Measurements from ENCODE around the gene DAB1.

DNA sequence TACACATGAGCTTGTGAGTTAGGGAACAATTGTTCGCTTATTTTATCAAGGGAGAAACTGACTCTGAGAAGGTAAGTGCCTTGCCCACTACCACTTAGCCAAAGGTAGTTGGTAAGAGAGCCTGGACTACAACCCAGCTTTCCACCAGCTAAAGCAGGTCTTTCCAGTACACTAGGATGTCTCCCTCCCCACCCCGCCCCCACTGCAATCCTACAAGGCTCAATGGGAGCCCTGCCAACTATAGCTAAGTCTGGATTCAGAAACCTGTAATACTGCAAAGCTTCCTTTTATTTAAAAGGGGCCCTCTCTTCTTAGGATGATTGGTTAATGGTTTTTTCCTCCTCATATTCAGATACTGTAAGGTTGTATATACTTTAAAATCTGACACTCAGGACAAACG lies 356.0 kb downstream of the DAB1 start:
- TF ChIP-seq, protein P1, sequence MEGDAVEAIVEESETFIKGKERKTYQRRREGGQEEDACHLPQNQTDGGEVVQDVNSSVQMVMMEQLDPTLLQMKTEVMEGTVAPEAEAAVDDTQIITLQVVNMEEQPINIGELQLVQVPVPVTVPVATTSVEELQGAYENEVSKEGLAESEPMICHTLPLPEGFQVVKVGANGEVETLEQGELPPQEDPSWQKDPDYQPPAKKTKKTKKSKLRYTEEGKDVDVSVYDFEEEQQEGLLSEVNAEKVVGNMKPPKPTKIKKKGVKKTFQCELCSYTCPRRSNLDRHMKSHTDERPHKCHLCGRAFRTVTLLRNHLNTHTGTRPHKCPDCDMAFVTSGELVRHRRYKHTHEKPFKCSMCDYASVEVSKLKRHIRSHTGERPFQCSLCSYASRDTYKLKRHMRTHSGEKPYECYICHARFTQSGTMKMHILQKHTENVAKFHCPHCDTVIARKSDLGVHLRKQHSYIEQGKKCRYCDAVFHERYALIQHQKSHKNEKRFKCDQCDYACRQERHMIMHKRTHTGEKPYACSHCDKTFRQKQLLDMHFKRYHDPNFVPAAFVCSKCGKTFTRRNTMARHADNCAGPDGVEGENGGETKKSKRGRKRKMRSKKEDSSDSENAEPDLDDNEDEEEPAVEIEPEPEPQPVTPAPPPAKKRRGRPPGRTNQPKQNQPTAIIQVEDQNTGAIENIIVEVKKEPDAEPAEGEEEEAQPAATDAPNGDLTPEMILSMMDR (IDR thresholded peaks at IDR 0.05) = no peak
- TF ChIP-seq POLR2A (IDR thresholded peaks at IDR 0.05) = no peak
